ENCODE data around the gene NOL4L.
"Not testable (repeated sequence)": the region's sequence is repeated elsewhere in the genome, so short reads cannot be mapped to it uniquely, and the experiment has no call there.

Gene NOL4L

DNA sequence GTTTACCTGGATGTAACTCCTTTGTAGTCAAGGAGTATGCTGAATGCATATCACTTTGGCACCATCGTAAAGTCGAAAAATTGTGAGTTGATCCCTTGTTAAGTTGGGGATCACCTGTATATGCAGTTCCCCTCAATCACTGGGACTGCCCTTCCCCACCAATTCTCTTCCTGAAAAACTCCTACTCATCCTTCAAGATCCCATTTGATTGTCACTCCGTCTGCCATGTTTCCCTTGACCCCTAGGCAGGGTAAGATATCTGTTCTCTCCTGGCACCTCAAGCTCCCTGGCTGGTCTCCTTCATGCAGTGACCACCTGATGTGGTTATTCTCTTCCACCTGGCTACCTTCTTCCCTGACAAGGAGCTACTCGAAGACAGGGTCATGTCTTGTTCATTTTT is 10.0 kb upstream of the NOL4L start:
- DNase-seq (ENCODE audit: low read depth) = no peak
- H3K4me3 ChIP-seq (ENCODE audit: low read depth, low read length) = no peak overlapping the region
- TF ChIP-seq POLR2A (IDR thresholded peaks at IDR 0.05; ENCODE audit: extremely low read depth, insufficient read length) = no peak
- TF ChIP-seq, protein P1, sequence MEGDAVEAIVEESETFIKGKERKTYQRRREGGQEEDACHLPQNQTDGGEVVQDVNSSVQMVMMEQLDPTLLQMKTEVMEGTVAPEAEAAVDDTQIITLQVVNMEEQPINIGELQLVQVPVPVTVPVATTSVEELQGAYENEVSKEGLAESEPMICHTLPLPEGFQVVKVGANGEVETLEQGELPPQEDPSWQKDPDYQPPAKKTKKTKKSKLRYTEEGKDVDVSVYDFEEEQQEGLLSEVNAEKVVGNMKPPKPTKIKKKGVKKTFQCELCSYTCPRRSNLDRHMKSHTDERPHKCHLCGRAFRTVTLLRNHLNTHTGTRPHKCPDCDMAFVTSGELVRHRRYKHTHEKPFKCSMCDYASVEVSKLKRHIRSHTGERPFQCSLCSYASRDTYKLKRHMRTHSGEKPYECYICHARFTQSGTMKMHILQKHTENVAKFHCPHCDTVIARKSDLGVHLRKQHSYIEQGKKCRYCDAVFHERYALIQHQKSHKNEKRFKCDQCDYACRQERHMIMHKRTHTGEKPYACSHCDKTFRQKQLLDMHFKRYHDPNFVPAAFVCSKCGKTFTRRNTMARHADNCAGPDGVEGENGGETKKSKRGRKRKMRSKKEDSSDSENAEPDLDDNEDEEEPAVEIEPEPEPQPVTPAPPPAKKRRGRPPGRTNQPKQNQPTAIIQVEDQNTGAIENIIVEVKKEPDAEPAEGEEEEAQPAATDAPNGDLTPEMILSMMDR (IDR thresholded peaks at IDR 0.05; ENCODE audit: low read depth, low read length) = no peak
- no peak for TF ChIP-seq MYC (IDR thresholded peaks at IDR 0.05; ENCODE audit: low read depth, low read length)
- TF ChIP-seq, protein P2, sequence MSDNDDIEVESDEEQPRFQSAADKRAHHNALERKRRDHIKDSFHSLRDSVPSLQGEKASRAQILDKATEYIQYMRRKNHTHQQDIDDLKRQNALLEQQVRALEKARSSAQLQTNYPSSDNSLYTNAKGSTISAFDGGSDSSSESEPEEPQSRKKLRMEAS (IDR thresholded peaks at IDR 0.05; ENCODE audit: low read depth, low read length) = no peak

DNA sequence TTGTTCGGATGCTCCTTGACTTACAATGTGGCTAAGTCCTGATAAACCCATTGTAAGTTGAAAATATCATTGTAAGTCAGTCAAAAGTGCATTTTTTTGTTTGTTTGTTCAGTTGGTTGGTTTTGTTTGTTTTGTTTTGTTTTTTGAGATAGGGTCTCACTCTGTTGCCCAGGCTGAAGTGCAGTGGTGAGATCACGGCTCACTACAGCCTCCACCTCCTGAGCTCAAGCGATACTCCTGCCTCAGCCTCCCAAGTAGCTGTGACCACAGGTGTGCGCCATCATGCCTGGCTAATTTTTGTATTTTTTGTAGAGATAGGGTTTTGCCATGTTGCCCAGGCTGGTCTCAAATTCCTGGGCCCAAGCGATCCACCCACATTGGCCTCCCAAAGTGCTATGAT is 9.5 kb upstream of the NOL4L start:
- DNase-seq (ENCODE audit: low read depth); H3K4me3 ChIP-seq (ENCODE audit: low read depth, low read length): not testable (repeated sequence)

DNA sequence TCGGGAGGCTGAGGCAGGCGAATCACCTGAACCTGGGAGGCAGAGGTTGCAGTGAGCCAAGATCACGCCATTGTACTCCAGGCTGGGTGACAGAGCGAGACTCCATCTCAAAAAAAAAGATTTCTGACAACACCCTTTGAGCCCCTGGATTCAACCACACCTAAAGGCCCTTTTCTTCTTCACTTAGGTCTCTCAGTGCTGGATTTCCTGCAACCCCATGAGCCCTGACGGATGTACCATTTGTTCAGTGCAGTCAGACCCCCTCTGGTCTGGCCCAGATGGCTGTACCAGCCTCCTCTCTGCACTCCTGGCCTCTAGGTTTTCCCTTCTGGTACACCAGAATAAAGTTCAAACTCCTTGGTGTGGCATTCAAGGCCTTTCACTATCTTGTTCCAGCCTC is 9.1 kb upstream of the NOL4L start:
- H3K4me3 ChIP-seq (ENCODE audit: low read depth, low read length) = no peak overlapping the region
- no peak for DNase-seq (ENCODE audit: low read depth)
- TF ChIP-seq POLR2A (IDR thresholded peaks at IDR 0.05; ENCODE audit: extremely low read depth, insufficient read length) (no peak), MYC (IDR thresholded peaks at IDR 0.05; ENCODE audit: low read depth, low read length) (no peak)
- TF ChIP-seq, protein P1 (IDR thresholded peaks at IDR 0.05; ENCODE audit: low read depth, low read length) = no peak
- TF ChIP-seq, protein P2 (IDR thresholded peaks at IDR 0.05; ENCODE audit: low read depth, low read length) = no peak

DNA sequence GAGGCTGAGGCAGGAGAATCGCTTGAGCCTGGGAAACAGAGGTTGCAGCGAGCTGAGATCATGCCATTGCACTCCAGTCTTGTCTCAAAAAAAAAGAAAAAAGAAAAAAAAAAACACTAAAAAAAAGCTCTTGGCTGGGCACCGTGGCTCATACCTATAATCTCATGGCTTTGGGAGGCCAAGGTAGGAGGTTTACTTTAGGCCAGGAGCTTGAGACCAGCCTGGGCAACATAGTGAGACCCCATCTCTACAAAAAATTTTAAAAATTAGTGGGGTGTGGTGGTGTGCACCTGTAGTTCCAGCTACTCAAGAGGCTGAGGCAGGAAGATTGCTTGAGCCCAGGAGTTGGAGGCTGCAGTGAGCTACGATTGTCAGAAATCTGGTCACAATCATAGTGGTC is 7.5 kb upstream of the NOL4L start:
- H3K4me3 ChIP-seq (ENCODE audit: low read depth, low read length); DNase-seq (ENCODE audit: low read depth): not testable (repeated sequence)

DNA sequence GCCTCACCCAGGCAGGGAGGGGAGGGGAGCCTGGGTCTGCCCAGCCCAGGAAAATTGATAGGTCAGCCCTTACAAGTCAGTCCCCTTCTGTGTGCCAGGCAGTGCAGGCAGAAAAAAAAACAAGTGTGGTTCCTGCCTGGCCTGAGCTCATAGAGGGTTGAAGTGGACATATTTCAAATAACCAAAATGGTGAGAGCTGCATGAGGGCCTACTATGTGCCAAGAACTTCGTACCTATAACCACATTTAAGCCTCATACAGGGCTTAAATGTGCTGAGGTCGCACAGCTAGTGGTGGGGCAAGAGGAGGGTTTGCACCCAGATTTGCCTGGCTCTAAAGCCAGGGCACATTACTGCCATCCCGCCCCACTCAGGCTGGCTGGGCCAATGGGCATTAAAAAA is 6.9 kb upstream of the NOL4L start:
- no peak overlapping the region for H3K4me3 ChIP-seq (ENCODE audit: low read depth, low read length)
- no peak for DNase-seq (ENCODE audit: low read depth)
- TF ChIP-seq, protein P1 (IDR thresholded peaks at IDR 0.05; ENCODE audit: low read depth, low read length) = no peak
- TF ChIP-seq MYC (IDR thresholded peaks at IDR 0.05; ENCODE audit: low read depth, low read length) (no peak), POLR2A (IDR thresholded peaks at IDR 0.05; ENCODE audit: extremely low read depth, insufficient read length) (no peak)
- TF ChIP-seq, protein P2 (IDR thresholded peaks at IDR 0.05; ENCODE audit: low read depth, low read length) = no peak

DNA sequence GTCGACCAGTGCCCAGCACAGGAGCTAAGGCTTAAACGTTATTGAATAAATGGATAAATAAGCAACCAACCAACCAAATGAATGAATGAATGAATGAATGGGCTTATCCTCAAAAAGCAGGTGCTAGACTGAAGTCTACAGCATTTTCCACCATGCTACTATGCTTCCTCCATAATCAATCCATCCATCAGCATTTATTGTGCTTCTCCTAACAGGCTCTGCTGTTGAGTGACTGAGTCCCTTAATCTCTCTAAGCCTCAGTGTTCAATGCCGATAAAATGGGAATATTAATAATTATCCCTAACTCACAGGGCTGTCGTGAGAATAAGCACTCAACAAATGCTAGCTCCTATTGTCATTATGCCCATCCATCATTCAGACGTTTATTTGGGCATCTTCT is 4.6 kb upstream of the NOL4L start:
- no peak overlapping the region for H3K4me3 ChIP-seq (ENCODE audit: low read depth, low read length)
- DNase-seq (ENCODE audit: low read depth) = no peak
- TF ChIP-seq MYC (IDR thresholded peaks at IDR 0.05; ENCODE audit: low read depth, low read length) (no peak), POLR2A (IDR thresholded peaks at IDR 0.05; ENCODE audit: extremely low read depth, insufficient read length) (no peak)
- TF ChIP-seq, protein P1 (IDR thresholded peaks at IDR 0.05; ENCODE audit: low read depth, low read length) = no peak
- TF ChIP-seq, protein P2 (IDR thresholded peaks at IDR 0.05; ENCODE audit: low read depth, low read length) = no peak

DNA sequence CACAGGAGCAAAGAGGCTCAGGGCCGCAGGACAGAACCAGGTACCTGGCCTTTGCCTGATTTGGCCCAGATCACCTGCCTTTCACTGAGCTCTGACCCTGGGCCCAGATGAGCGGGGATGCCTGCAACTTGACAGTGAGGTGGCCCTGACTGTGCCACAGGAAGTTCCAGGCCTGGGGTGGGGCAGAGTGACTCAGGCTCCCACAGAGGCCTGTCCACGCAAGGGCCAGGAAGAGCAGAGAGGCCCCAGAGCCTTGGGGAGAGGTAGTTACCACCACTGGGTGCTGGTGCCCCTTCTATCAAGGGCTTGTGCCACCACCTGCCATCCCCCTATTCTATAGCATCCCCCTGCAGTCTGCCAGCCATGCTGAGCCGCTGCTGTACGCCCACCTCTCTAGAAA is 4.1 kb upstream of the NOL4L start:
- DNase-seq (ENCODE audit: low read depth) = no peak
- H3K4me3 ChIP-seq (ENCODE audit: low read depth, low read length) = no peak overlapping the region
- TF ChIP-seq POLR2A (IDR thresholded peaks at IDR 0.05; ENCODE audit: extremely low read depth, insufficient read length) = no peak
- TF ChIP-seq, protein P1 (IDR thresholded peaks at IDR 0.05; ENCODE audit: low read depth, low read length) = no peak
- TF ChIP-seq, protein P2 (IDR thresholded peaks at IDR 0.05; ENCODE audit: low read depth, low read length) = no peak
- no peak for TF ChIP-seq MYC (IDR thresholded peaks at IDR 0.05; ENCODE audit: low read depth, low read length)

Measured in NB4 (cell line).